CD8-positive, alpha-beta memory T cell (primary cell): ENCODE data around the gene LRATD1. TPM values are rescaled to one million over a fixed set of nuclear protein-coding genes. Genes with fewer than 3 reads are reported as not detected.

Source experiments
- CTCF ChIA-PET: fragments of 350-600 bp; sonication (Branson Sonifier 250); formaldehyde crosslinking; loops from one replicate; lab custom pipeline; 2021; ENCODE audit warnings: antibody characterized with exemption; lab: Charles Lee
- POLR2A ChIA-PET: fragments of 350-600 bp; sonication (Branson Sonifier 250); formaldehyde crosslinking; loops from one replicate; lab custom pipeline; 2021; ENCODE audit warnings: antibody characterized with exemption; lab: Charles Lee
- DNase-seq, 5 donors: peaks; one replicate each; pipeline versions ENCODE4 v3.0.0 to v3.0.0-alpha.2; 2020 to 2022; ENCODE audit warnings: mixed read lengths in 1 of 5
- H3K27ac ChIP-seq: one replicate; pipeline ENCODE4 v1.7.0; 2013; ENCODE audit warnings: low read depth, mild to moderate bottlenecking, low read length, moderate library complexity
- H3K27me3 ChIP-seq: 2 replicates; pipeline ENCODE4 v1.7.0; 2013; ENCODE audit warnings: low read length, mild to moderate bottlenecking; ENCODE audit not compliant: insufficient read depth, poor library complexity, severe bottlenecking
- H3K36me3 ChIP-seq: 2 replicates; pipeline ENCODE4 v1.7.0; 2013; ENCODE audit warnings: mild to moderate bottlenecking, low read length, moderate library complexity; ENCODE audit not compliant: insufficient read depth
- H3K4me1 ChIP-seq: 2 replicates; pipeline ENCODE4 v1.7.0; 2013; ENCODE audit warnings: mild to moderate bottlenecking, low read length, moderate library complexity; ENCODE audit not compliant: insufficient read depth
- H3K4me3 ChIP-seq: 2 replicates; pipeline ENCODE4 v1.7.0; 2013; ENCODE audit warnings: mild to moderate bottlenecking, low read length
- H3K9me3 ChIP-seq: 2 replicates; pipeline ENCODE4 v1.7.0; 2013; ENCODE audit warnings: mild to moderate bottlenecking, low read length
- H3K27ac Mint-ChIP-seq, 8 donors: one replicate each; pipeline ENCODE4 v1.8.0; 2020 to 2021; ENCODE audit warnings: mixed read lengths in 8 of 8, mild to moderate bottlenecking in 6 of 8, inconsistent platforms in 3 of 8, moderate library complexity in 3 of 8
- H3K27me3 Mint-ChIP-seq, 2 donors: one replicate each; pipeline ENCODE4 v1.8.0; 2020 to 2021; ENCODE audit warnings: mixed read lengths in 2 of 2, mild to moderate bottlenecking in 1 of 2, moderate library complexity in 1 of 2
- H3K36me3 Mint-ChIP-seq, 3 donors: one replicate each; pipeline ENCODE4 v1.8.0; 2020 to 2021; ENCODE audit warnings: mixed read lengths in 3 of 3, inconsistent platforms in 1 of 3, mild to moderate bottlenecking in 1 of 3
- H3K4me1 Mint-ChIP-seq, 3 donors: one replicate each; pipeline ENCODE4 v1.8.0; 2020 to 2021; ENCODE audit warnings: mixed read lengths in 3 of 3, inconsistent platforms in 1 of 3, mild to moderate bottlenecking in 1 of 3
- H3K4me3 Mint-ChIP-seq, 7 donors: one replicate each; pipeline ENCODE4 v1.8.0; 2020 to 2021; ENCODE audit warnings: mixed read lengths in 7 of 7, mild to moderate bottlenecking in 6 of 7, moderate library complexity in 4 of 7, inconsistent platforms in 2 of 7
- H3K9me3 Mint-ChIP-seq, 5 donors: one replicate each; pipeline ENCODE4 v1.8.0; 2020 to 2022; ENCODE audit warnings: mixed read lengths in 5 of 5, mild to moderate bottlenecking in 3 of 5, moderate library complexity in 2 of 5, inconsistent platforms in 1 of 5
- polyA plus RNA-seq: library from polyadenylated mRNA; unstranded; fragments of 300-500 nt; fragmentation: Illumina TruSeq; gene quantifications from one replicate; pipeline ENCODE4 v1.2.3, GENCODE V29; 2021
- total RNA-seq, 2 experiments: library from RNA; stranded (reverse); gene quantifications; one replicate each; pipeline ENCODE4 v1.2.3, GENCODE V29; 2021

The LRATD1 gene
- total and polyA plus RNA-seq, 3 experiments from 2014 or later, result not detected

GRCh38 chr2:14614017-14614416 is 18.5 kb upstream of the LRATD1 start:
- Histone ChIP-seq H3K36me3 (no peaks in the 10 kb centered on the region), H3K27me3 (no peaks in the 10 kb centered on the region), H3K4me3 (no peak overlapping the region), H3K4me1 (no peaks in the 10 kb centered on the region), H3K9me3 (no peaks in the 10 kb centered on the region), H3K27ac (no peak overlapping the region)
- Mint-ChIP-seq H3K36me3 (no peaks in the 10 kb centered on the region), H3K9me3 (peaks cover 0 to 6% (median 0%) of the 10 kb centered on the region in 5 donors), H3K27ac (no peak overlapping the region), H3K4me1 (no peaks in the 10 kb centered on the region), H3K27me3 (peaks cover 0 to 2% of the 10 kb centered on the region in 2 donors), H3K4me3 (no peak overlapping the region)
- ChIA-PET CTCF (no interaction called here), POLR2A (no interaction called here)
- DNase-seq, result no peak

GRCh38 chr2:14615121-14615520 is 17.4 kb upstream of the LRATD1 start:
- H3K27ac Mint-ChIP-seq, result no peak overlapping the region
- no peaks in the 10 kb centered on the region for H3K9me3 ChIP-seq
- no peaks in the 10 kb centered on the region for H3K27me3 ChIP-seq
- H3K4me3 ChIP-seq, result no peak overlapping the region
- CTCF ChIA-PET, result no interaction called here
- H3K36me3 Mint-ChIP-seq, result no peaks in the 10 kb centered on the region
- no peak overlapping the region for H3K27ac ChIP-seq
- H3K4me1 Mint-ChIP-seq, result no peaks in the 10 kb centered on the region
- peaks cover 0 to 6% (median 0%) of the 10 kb centered on the region in 5 donors for H3K9me3 Mint-ChIP-seq
- no peak overlapping the region for H3K4me3 Mint-ChIP-seq
- H3K27me3 Mint-ChIP-seq, result peaks cover 0 to 3% of the 10 kb centered on the region in 2 donors
- no peaks in the 10 kb centered on the region for H3K36me3 ChIP-seq
- DNase-seq, result no peak
- POLR2A ChIA-PET, result no interaction called here
- no peaks in the 10 kb centered on the region for H3K4me1 ChIP-seq

GRCh38 chr2:14615760-14616159 is 16.8 kb upstream of the LRATD1 start:
- Mint-ChIP-seq H3K27ac (no peak overlapping the region), H3K36me3 (no peaks in the 10 kb centered on the region), H3K4me3 (no peak overlapping the region), H3K9me3 (peaks cover 0 to 6% (median 0%) of the 10 kb centered on the region in 5 donors), H3K27me3 (peaks cover 0 to 3% of the 10 kb centered on the region in 2 donors), H3K4me1 (no peaks in the 10 kb centered on the region)
- Histone ChIP-seq H3K27ac (no peak overlapping the region), H3K4me3 (no peak overlapping the region), H3K27me3 (no peaks in the 10 kb centered on the region), H3K9me3 (no peaks in the 10 kb centered on the region), H3K36me3 (no peaks in the 10 kb centered on the region), H3K4me1 (no peaks in the 10 kb centered on the region)
- POLR2A ChIA-PET, result no interaction called here
- no peak for DNase-seq
- CTCF ChIA-PET, result no interaction called here

GRCh38 chr2:14616342-14616741 is 16.2 kb upstream of the LRATD1 start:
- H3K27me3 Mint-ChIP-seq, result peaks cover 0 to 3% of the 10 kb centered on the region in 2 donors
- Histone ChIP-seq H3K27ac (no peak overlapping the region), H3K27me3 (no peaks in the 10 kb centered on the region), H3K4me1 (no peaks in the 10 kb centered on the region), H3K9me3 (no peaks in the 10 kb centered on the region), H3K4me3 (no peak overlapping the region), H3K36me3 (no peaks in the 10 kb centered on the region)
- H3K27ac Mint-ChIP-seq, result no peak overlapping the region
- peaks cover 0 to 4% (median 0%) of the 10 kb centered on the region in 5 donors for H3K9me3 Mint-ChIP-seq
- no peaks in the 10 kb centered on the region for H3K4me1 Mint-ChIP-seq
- H3K36me3 Mint-ChIP-seq, result no peaks in the 10 kb centered on the region
- ChIA-PET CTCF (no interaction called here), POLR2A (no interaction called here)
- DNase-seq, result no peak
- H3K4me3 Mint-ChIP-seq, result no peak overlapping the region

- Histone ChIP-seq H3K36me3 (no peaks in the 10 kb centered on the region), H3K27ac (no peak overlapping the region), H3K9me3 (no peaks in the 10 kb centered on the region), H3K4me1 (no peaks in the 10 kb centered on the region), H3K27me3 (no peaks in the 10 kb centered on the region), H3K4me3 (no peak overlapping the region)
- DNase-seq, result no peak
- no peak overlapping the region for H3K27ac Mint-ChIP-seq
- no peaks in the 10 kb centered on the region for H3K36me3 Mint-ChIP-seq
- H3K9me3 Mint-ChIP-seq, result peaks cover 0 to 3% (median 2%) of the 10 kb centered on the region in 5 donors
- ChIA-PET POLR2A (no interaction called here), CTCF (no interaction called here)
- H3K4me3 Mint-ChIP-seq, result no peak overlapping the region
- peaks cover 0 to 3% of the 10 kb centered on the region in 2 donors for H3K27me3 Mint-ChIP-seq
- no peaks in the 10 kb centered on the region for H3K4me1 Mint-ChIP-seq
Measured at GRCh38 chr2:14616950-14617349, 15.6 kb upstream of the LRATD1 start.

- Histone ChIP-seq H3K4me3 (no peak overlapping the region), H3K27me3 (no peaks in the 10 kb centered on the region), H3K36me3 (no peaks in the 10 kb centered on the region), H3K9me3 (no peaks in the 10 kb centered on the region), H3K4me1 (no peaks in the 10 kb centered on the region), H3K27ac (no peak overlapping the region)
- DNase-seq, result no peak
- ChIA-PET CTCF (no interaction called here), POLR2A (no interaction called here)
- Mint-ChIP-seq H3K4me3 (no peak overlapping the region), H3K27ac (no peak overlapping the region), H3K4me1 (no peaks in the 10 kb centered on the region), H3K9me3 (peaks cover 2 to 4% (median 3%) of the 10 kb centered on the region in 5 donors), H3K36me3 (no peaks in the 10 kb centered on the region), H3K27me3 (peaks cover 0 to 3% of the 10 kb centered on the region in 2 donors)
Measured at GRCh38 chr2:14619441-14619840, 13.1 kb upstream of the LRATD1 start.

GRCh38 chr2:14621114-14621513 is 11.4 kb upstream of the LRATD1 start:
- Mint-ChIP-seq H3K27ac (no peak overlapping the region), H3K9me3 (peaks cover 2 to 4% (median 3%) of the 10 kb centered on the region in 5 donors), H3K4me3 (no peak overlapping the region), H3K36me3 (no peaks in the 10 kb centered on the region), H3K27me3 (peaks cover 0 to 3% of the 10 kb centered on the region in 2 donors), H3K4me1 (no peaks in the 10 kb centered on the region)
- H3K27me3 ChIP-seq, result no peaks in the 10 kb centered on the region
- no peaks in the 10 kb centered on the region for H3K4me1 ChIP-seq
- no peaks in the 10 kb centered on the region for H3K36me3 ChIP-seq
- ChIA-PET POLR2A (no interaction called here), CTCF (no interaction called here)
- H3K9me3 ChIP-seq, result no peaks in the 10 kb centered on the region
- DNase-seq, result no peak
- H3K27ac ChIP-seq, result no peak overlapping the region
- no peak overlapping the region for H3K4me3 ChIP-seq

GRCh38 chr2:14621906-14622549 is 10.5 kb upstream of the LRATD1 start:
- ChIA-PET CTCF (no interaction called here), POLR2A (no interaction called here)
- H3K9me3 Mint-ChIP-seq, result peaks cover 2 to 4% (median 2%) of the 10 kb centered on the region in 5 donors
- H3K4me1 ChIP-seq, result no peaks in the 10 kb centered on the region
- no peaks in the 10 kb centered on the region for H3K36me3 Mint-ChIP-seq
- H3K9me3 ChIP-seq, result no peaks in the 10 kb centered on the region
- peaks cover 0 to 3% of the 10 kb centered on the region in 2 donors for H3K27me3 Mint-ChIP-seq
- no peaks in the 10 kb centered on the region for H3K4me1 Mint-ChIP-seq
- no peak overlapping the region for H3K27ac ChIP-seq
- H3K36me3 ChIP-seq, result no peaks in the 10 kb centered on the region
- no peak overlapping the region for H3K4me3 Mint-ChIP-seq
- no peak overlapping the region for H3K27ac Mint-ChIP-seq
- DNase-seq, result no peak
- H3K27me3 ChIP-seq, result no peaks in the 10 kb centered on the region
- H3K4me3 ChIP-seq, result no peak overlapping the region
